Epithelial cell of esophagus (primary cell): ENCODE data around the gene MICALL2.

Experiments used
- DNase-seq: peaks from one replicate; pipeline ENCODE4 v3.0.0; 2010; ENCODE audit warnings: low read depth
- H3K4me3 ChIP-seq: 2 replicates; pipeline ENCODE4 v1.5.1; 2011; ENCODE audit warnings: mild to moderate bottlenecking, low read length, control low read depth
- CTCF ChIP-seq: IDR thresholded peaks from 2 replicates; pipeline ENCODE4 v1.5.1; 2011; ENCODE audit warnings: low read depth, mild to moderate bottlenecking, low read length, control low read depth, inconsistent platforms; ENCODE audit not compliant: insufficient read depth; ENCODE audit errors: missing control alignments

The MICALL2 gene

GRCh38 chr7:1388703-1389335, 70.5 kb downstream of the MICALL2 start:
- H3K4me3 ChIP-seq: no peak overlapping the region
- TF ChIP-seq CTCF: no peak
- no peak for DNase-seq

GRCh38 chr7:1388021-1388702, 71.1 kb downstream of the MICALL2 start:
- H3K4me3 ChIP-seq: no peak overlapping the region
- DNase-seq: no peak
- no peak for TF ChIP-seq CTCF

- no peak overlapping the region for H3K4me3 ChIP-seq
- no peak for DNase-seq
- TF ChIP-seq CTCF: no peak
Measured at GRCh38 chr7:1387261-1387660, 72.0 kb downstream of the MICALL2 start.

GRCh38 chr7:1386623-1387220, 72.5 kb downstream of the MICALL2 start:
- H3K4me3 ChIP-seq: no peak overlapping the region
- DNase-seq: no peak
- no peak for TF ChIP-seq CTCF

- no peak for DNase-seq
- no peak for TF ChIP-seq CTCF
- no peak overlapping the region for H3K4me3 ChIP-seq
Measured at GRCh38 chr7:1385809-1386622, 73.3 kb downstream of the MICALL2 start.

GRCh38 chr7:1385086-1385808, 74.0 kb downstream of the MICALL2 start:
- no peak for DNase-seq
- H3K4me3 ChIP-seq: no peak overlapping the region
- TF ChIP-seq CTCF: no peak
